DND-41 (cell line): Measurements from ENCODE around the gene IL12A.

Source experiments
- CTCF ChIP-seq: IDR thresholded peaks from 2 replicates; pipeline ENCODE4 v1.5.1; 2012; ENCODE audit warnings: borderline replicate concordance, low read length, moderate library complexity, mild to moderate bottlenecking; ENCODE audit not compliant: poor library complexity, severe bottlenecking; ENCODE audit errors: extremely low read depth
- EZH2 ChIP-seq: IDR thresholded peaks from 3 replicates; pipeline ENCODE4 v1.6.1; 2012; ENCODE audit warnings: borderline replicate concordance, low read depth, mild to moderate bottlenecking, moderate library complexity, low read length, inconsistent platforms; ENCODE audit not compliant: severe bottlenecking

- no peak for TF ChIP-seq CTCF
- no peak for TF ChIP-seq EZH2
These were observed 28.3 kb downstream of the IL12A start for GRCh38 chr3:160016972-160017371.
